ENCODE data around the gene SOCS4. TPM values are rescaled to one million over a fixed set of nuclear protein-coding genes. Genes with fewer than 3 reads are reported as not detected.
"Not testable (repeated sequence)": the region's sequence is repeated elsewhere in the genome, so short reads cannot be mapped to it uniquely, and the experiment has no call there.

The SOCS4 gene
- total RNA-seq, 1 donor from 2014 or later: 20.1 TPM

GRCh38 chr14:55005071-55005470 is 22.0 kb upstream of the SOCS4 start:
- TF ChIP-seq CTCF (IDR thresholded peaks at IDR 0.05): no peak
- Mint-ChIP-seq H3K27me3 (ENCODE audit: unreplicated experiment) (no peaks in the 10 kb centered on the region), H3K36me3 (ENCODE audit: unreplicated experiment) (peaks cover 3% of the 10 kb centered on the region), H3K4me1 (ENCODE audit: unreplicated experiment) (no peaks in the 10 kb centered on the region), H3K4me3 (ENCODE audit: unreplicated experiment) (no peak overlapping the region), H3K9me3 (ENCODE audit: unreplicated experiment) (no peaks in the 10 kb centered on the region), H3K27ac (ENCODE audit: unreplicated experiment) (no peak overlapping the region)
- no peak for DNase-seq (ENCODE audit: extremely low spot score, unreplicated experiment)

GRCh38 chr14:55015006-55015405 is 12.0 kb upstream of the SOCS4 start:
- H3K4me3 Mint-ChIP-seq (ENCODE audit: unreplicated experiment): no peak overlapping the region
- H3K27me3 Mint-ChIP-seq (ENCODE audit: unreplicated experiment): no peaks in the 10 kb centered on the region
- no peaks in the 10 kb centered on the region for H3K9me3 Mint-ChIP-seq (ENCODE audit: unreplicated experiment)
- no peaks in the 10 kb centered on the region for H3K4me1 Mint-ChIP-seq (ENCODE audit: unreplicated experiment)
- no peak overlapping the region for H3K27ac Mint-ChIP-seq (ENCODE audit: unreplicated experiment)
- H3K36me3 Mint-ChIP-seq (ENCODE audit: unreplicated experiment): peaks cover 8% of the 10 kb centered on the region
- DNase-seq (ENCODE audit: extremely low spot score, unreplicated experiment): no peak
- TF ChIP-seq CTCF (IDR thresholded peaks at IDR 0.05): no peak

- DNase-seq (ENCODE audit: extremely low spot score, unreplicated experiment): no peak
- H3K27ac Mint-ChIP-seq (ENCODE audit: unreplicated experiment): no peak overlapping the region
- H3K27me3 Mint-ChIP-seq (ENCODE audit: unreplicated experiment): no peaks in the 10 kb centered on the region
- no peak overlapping the region for H3K4me3 Mint-ChIP-seq (ENCODE audit: unreplicated experiment)
- TF ChIP-seq CTCF (IDR thresholded peaks at IDR 0.05): no peak
- peaks cover 1% of the 10 kb centered on the region for H3K36me3 Mint-ChIP-seq (ENCODE audit: unreplicated experiment)
- no peaks in the 10 kb centered on the region for H3K4me1 Mint-ChIP-seq (ENCODE audit: unreplicated experiment)
- no peaks in the 10 kb centered on the region for H3K9me3 Mint-ChIP-seq (ENCODE audit: unreplicated experiment)
Measured at GRCh38 chr14:55019968-55020554, 7.0 kb upstream of the SOCS4 start.

- H3K27me3 Mint-ChIP-seq (ENCODE audit: unreplicated experiment); DNase-seq (ENCODE audit: extremely low spot score, unreplicated experiment); H3K36me3 Mint-ChIP-seq (ENCODE audit: unreplicated experiment); H3K9me3 Mint-ChIP-seq (ENCODE audit: unreplicated experiment); H3K4me3 Mint-ChIP-seq (ENCODE audit: unreplicated experiment); H3K27ac Mint-ChIP-seq (ENCODE audit: unreplicated experiment): not testable (repeated sequence)
- H3K4me1 Mint-ChIP-seq (ENCODE audit: unreplicated experiment): peaks cover 29% of the 10 kb centered on the region
Measured at GRCh38 chr14:55024365-55024764, 2.7 kb upstream of the SOCS4 start.

GRCh38 chr14:55025948-55026347 is 1.1 kb upstream of the SOCS4 start:
- peak overlapping the region; percentile 90 for H3K4me3 Mint-ChIP-seq (ENCODE audit: unreplicated experiment)
- no peak for TF ChIP-seq CTCF (IDR thresholded peaks at IDR 0.05)
- H3K27me3 Mint-ChIP-seq (ENCODE audit: unreplicated experiment): no peaks in the 10 kb centered on the region
- peak overlapping the region; percentile 93 for H3K27ac Mint-ChIP-seq (ENCODE audit: unreplicated experiment)
- DNase-seq (ENCODE audit: extremely low spot score, unreplicated experiment): no peak
- H3K36me3 Mint-ChIP-seq (ENCODE audit: unreplicated experiment): no peaks in the 10 kb centered on the region
- H3K9me3 Mint-ChIP-seq (ENCODE audit: unreplicated experiment): no peaks in the 10 kb centered on the region
- H3K4me1 Mint-ChIP-seq (ENCODE audit: unreplicated experiment): peaks cover 33% of the 10 kb centered on the region

- H3K27me3 Mint-ChIP-seq (ENCODE audit: unreplicated experiment): no peaks in the 10 kb centered on the region
- H3K27ac Mint-ChIP-seq (ENCODE audit: unreplicated experiment): peak overlapping the region; percentile 93
- no peak for DNase-seq (ENCODE audit: extremely low spot score, unreplicated experiment)
- no peaks in the 10 kb centered on the region for H3K9me3 Mint-ChIP-seq (ENCODE audit: unreplicated experiment)
- H3K4me3 Mint-ChIP-seq (ENCODE audit: unreplicated experiment): peak overlapping the region; percentile 90
- no peaks in the 10 kb centered on the region for H3K36me3 Mint-ChIP-seq (ENCODE audit: unreplicated experiment)
- peaks cover 37% of the 10 kb centered on the region for H3K4me1 Mint-ChIP-seq (ENCODE audit: unreplicated experiment)
- no peak for TF ChIP-seq CTCF (IDR thresholded peaks at IDR 0.05)
Measured at GRCh38 chr14:55026441-55026792, 619 bp upstream of the SOCS4 start.

Measured in osteocyte (in vitro differentiated cells).